Left ventricle myocardium inferior (tissue), 1 donor: Measurements from ENCODE around the gene NPM3. TPM values are rescaled to one million over a fixed set of nuclear protein-coding genes. Genes with fewer than 3 reads are reported as not detected.
A peak's percentile ranks its signal among the peaks of the same experiment; 100 is the strongest.

ENCODE experiments used
- DNase-seq: peaks from one replicate; pipeline ENCODE4 v3.0.0-alpha.2; 2020
- H3K27ac ChIP-seq: fragments of 200-600 bp; replicated peaks from 2 replicates; pipeline ENCODE4 v1.8.0; 2021
- H3K27me3 ChIP-seq: fragments of 200-600 bp; 2 replicates; pipeline ENCODE4 v1.8.0; 2021; ENCODE audit warnings: low read depth
- H3K36me3 ChIP-seq: fragments of 200-600 bp; 2 replicates; pipeline ENCODE4 v1.8.0; 2021
- H3K4me1 ChIP-seq: fragments of 200-600 bp; 2 replicates; pipeline ENCODE4 v1.8.0; 2021
- H3K4me3 ChIP-seq: fragments of 200-600 bp; 2 replicates; pipeline ENCODE4 v1.8.0; 2021; ENCODE audit warnings: mild to moderate bottlenecking, moderate library complexity
- H3K9me3 ChIP-seq: fragments of 200-600 bp; replicated peaks from 2 replicates; pipeline ENCODE4 v1.8.0; 2021
- intact Hi-C: fragments of 100-400 bp; cut with micrococcal nuclease; formaldehyde crosslinking; loops from one replicate; pipeline ENCODE4 v1.11.0; 2022
- long read RNA-seq: library from polyadenylated mRNA; unstranded; transcript quantifications from one replicate; pipeline ENCODE4 v2.0.0, GENCODE V29; 2021
- total RNA-seq: library from RNA; stranded (reverse); fragmentation: NEBNext Ultra II Directional; extraction: Animal tissue kit (Norgen Biotek cat#: 25700); gene quantifications from one replicate; pipeline ENCODE4 v1.2.1, GENCODE V29; 2021
- TF ChIP-seq, protein P1 (sequence below): fragments of 200-600 bp; IDR thresholded peaks from 2 replicates; pipeline ENCODE4 v1.8.0; 2021; ENCODE audit warnings: antibody characterized with exemption, mild to moderate bottlenecking, borderline replicate concordance
- donor health status: DM: no; HTN: yes; CAD: no; lungs with severe emphysema.

Gene NPM3, protein sequence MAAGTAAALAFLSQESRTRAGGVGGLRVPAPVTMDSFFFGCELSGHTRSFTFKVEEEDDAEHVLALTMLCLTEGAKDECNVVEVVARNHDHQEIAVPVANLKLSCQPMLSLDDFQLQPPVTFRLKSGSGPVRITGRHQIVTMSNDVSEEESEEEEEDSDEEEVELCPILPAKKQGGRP
- total RNA-seq = 7.9 TPM
- long read RNA-seq, partial matches to known transcripts = 0 of 1 reads
- long read RNA-seq, other reads (novel, unspliced or antisense) = 0 of 1 reads

DNA sequence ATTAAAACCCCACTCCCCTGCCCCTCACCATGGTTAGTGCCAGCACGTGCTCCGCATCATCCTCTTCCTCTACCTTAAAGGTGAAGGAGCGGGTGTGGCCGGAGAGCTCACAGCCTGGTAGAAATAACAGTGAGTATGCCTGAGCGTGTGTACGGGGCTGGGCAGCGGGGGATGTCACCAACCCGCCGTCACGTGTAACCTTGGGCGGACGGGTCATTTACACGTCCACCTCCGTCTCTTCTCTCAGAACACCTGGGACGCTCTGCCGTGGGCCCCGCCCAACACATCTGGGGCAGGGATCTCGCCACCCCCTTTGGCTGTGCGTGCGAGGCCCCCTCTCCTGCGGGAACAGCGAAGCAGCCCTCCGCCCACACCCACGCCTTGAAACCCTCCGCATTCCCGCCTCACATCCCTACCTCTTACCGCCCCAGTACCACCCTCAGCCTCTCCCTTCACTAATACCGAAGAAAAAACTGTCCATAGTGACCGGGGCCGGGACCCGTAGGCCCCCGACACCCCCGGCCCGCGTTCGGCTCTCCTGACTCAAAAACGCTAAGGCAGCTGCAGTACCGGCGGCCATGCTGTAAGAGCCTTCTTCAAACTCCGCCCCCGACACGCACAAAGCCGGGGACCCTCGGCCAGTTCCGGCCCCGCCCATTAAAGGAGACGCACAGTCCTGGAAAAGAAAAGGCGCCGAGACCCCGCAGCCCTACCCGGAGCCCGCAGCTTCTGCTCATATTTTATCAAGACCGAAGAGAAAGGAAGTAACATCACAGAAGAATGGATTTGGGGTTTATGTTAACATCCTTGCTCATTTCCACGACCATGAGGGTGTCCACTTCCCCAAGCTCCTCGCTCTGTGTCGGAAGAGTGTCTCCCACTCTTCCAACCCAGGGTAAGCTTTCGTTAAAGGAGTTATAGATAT, at the start of gene NPM3:
TSS of gene NPM3 (minus strand) at position 636 of the 925 bp plus-strand sequence. CDS start at position 580, 56 bp downstream.
- Histone ChIP-seq H3K4me1 (peaks cover 56% of the 10 kb centered on the region), H3K36me3 (peaks cover 42% of the 10 kb centered on the region), H3K9me3 (no peaks in the 10 kb centered on the region), H3K4me3 (peak within 1 kb of the TSS; percentile 72), H3K27ac (peak within 1 kb of the TSS; percentile 36), H3K27me3 (peaks cover 17% of the 10 kb centered on the region)
- intact Hi-C loops = loop anchor here (5.0 kb wide), 1 partner anchor 181 kb away; no protein-coding TSS in a partner anchor
- TF ChIP-seq, protein P1, sequence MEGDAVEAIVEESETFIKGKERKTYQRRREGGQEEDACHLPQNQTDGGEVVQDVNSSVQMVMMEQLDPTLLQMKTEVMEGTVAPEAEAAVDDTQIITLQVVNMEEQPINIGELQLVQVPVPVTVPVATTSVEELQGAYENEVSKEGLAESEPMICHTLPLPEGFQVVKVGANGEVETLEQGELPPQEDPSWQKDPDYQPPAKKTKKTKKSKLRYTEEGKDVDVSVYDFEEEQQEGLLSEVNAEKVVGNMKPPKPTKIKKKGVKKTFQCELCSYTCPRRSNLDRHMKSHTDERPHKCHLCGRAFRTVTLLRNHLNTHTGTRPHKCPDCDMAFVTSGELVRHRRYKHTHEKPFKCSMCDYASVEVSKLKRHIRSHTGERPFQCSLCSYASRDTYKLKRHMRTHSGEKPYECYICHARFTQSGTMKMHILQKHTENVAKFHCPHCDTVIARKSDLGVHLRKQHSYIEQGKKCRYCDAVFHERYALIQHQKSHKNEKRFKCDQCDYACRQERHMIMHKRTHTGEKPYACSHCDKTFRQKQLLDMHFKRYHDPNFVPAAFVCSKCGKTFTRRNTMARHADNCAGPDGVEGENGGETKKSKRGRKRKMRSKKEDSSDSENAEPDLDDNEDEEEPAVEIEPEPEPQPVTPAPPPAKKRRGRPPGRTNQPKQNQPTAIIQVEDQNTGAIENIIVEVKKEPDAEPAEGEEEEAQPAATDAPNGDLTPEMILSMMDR = no peak
- peak; percentile 79 for DNase-seq

DNA sequence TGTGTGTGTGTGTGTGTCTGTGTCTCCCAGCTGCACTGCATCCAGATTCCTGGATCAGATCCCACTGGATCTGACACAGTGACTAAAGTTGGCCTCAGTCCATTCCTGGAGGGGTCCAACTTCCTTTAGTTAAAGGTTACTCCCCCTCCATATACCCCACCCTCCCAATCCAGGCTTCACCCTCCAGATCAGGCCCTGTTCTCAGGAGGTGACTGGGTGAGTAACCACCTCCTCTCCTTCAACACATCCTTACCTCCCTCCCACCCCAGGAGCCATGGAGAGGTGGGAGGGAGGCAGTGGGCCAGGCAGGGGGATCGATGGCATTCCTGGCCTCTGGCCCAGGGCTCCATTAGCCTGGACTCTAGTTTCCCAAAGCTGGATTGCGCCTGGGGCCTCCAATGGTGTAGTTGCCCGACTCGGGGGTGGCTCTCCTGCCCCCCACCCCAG, 49.1 kb upstream of the NPM3 start:
- no peak overlapping the region for H3K4me3 ChIP-seq
- no peaks in the 10 kb centered on the region for H3K9me3 ChIP-seq
- H3K36me3 ChIP-seq = peaks cover 9% of the 10 kb centered on the region
- TF ChIP-seq, protein P1 = no peak
- intact Hi-C loops = no loop called here
- H3K27ac ChIP-seq = peak overlapping the region; percentile 33
- H3K27me3 ChIP-seq = no peaks in the 10 kb centered on the region
- DNase-seq = no peak
- peaks cover 79% of the 10 kb centered on the region for H3K4me1 ChIP-seq

DNA sequence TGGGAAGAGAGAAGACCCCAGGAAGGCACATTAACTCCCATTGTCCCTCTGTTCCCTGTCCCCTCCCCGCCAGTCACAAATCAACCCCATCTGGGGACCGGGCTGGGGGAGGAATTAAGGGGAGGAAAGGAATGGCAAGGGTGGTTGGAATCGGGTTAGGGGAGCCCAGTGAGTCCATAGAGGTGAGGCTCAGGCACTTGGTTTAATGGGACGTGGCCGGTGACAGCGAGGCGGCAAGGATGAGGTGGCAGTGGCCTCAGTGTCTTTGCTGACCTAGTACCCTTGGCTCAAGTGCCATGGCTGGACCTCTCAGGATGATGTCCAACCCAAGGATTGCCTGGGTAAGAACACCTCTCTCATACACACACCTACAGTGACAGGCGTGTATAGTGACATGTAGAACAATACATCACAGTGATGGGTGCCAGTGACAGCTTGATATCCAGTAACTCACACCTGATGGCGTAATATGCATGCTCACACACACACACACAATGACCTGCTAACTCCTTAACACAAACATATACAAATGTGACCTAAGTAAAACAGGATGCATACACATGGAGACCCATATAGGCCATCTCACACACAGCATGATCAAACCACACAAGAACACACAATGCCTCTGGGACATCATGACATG, 48.0 kb upstream of the NPM3 start:
- no peaks in the 10 kb centered on the region for H3K27me3 ChIP-seq
- peak overlapping the region; percentile 63 for H3K4me3 ChIP-seq
- intact Hi-C loops = no loop called here
- TF ChIP-seq, protein P1 = no peak
- no peak for DNase-seq
- peaks cover 13% of the 10 kb centered on the region for H3K36me3 ChIP-seq
- peak overlapping the region; percentile 48 for H3K27ac ChIP-seq
- H3K4me1 ChIP-seq = peaks cover 69% of the 10 kb centered on the region
- no peaks in the 10 kb centered on the region for H3K9me3 ChIP-seq

DNA sequence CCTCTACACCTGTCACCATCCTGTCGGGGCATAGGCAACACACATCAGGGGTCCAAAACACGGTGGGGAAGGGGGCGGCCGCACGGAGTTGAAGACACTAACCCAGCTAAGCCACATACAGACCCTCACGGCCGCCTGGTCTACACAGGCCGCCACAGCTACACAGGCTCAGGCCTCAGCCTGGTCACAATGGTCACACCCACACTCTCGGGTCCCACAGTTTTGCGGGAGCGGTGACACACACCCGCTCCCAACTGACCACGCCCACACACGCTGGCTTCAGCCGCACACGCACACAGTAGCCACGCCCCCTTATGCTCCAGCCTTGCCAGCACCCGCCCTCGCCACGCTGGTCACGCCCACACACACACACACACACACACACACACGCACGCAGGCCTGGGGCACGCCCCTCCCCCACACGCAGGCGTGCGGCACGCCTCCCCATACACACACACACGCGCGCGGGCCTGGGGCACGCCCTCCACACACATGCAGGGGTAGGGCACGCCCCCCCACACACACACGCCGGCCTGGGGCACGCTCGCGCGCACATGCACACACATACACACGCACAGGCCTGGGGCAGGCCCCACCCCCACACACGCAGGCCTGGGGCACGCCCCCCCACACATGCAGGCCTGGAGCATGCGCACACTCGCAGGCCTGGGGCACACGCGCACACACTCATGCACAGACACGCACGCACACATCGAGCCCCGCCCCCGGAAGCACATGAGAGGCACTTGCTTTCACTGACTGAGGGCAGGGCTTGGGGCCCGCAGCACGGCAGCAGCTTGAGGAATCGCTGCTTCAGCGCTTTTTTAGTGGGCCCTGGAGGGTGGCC, 47.3 kb upstream of the NPM3 start:
- Histone ChIP-seq H3K27me3 (no peaks in the 10 kb centered on the region), H3K4me3 (peak overlapping the region; percentile 63), H3K36me3 (peaks cover 19% of the 10 kb centered on the region), H3K27ac (peak overlapping the region; percentile 48), H3K4me1 (peaks cover 61% of the 10 kb centered on the region), H3K9me3 (no peaks in the 10 kb centered on the region)
- TF ChIP-seq, protein P1 = no peak
- intact Hi-C loops = no loop called here
- DNase-seq = peak; percentile 83
